Gastroesophageal sphincter (tissue), 3 donors: ENCODE results near the gene KIAA1586.

Experiments used
- EP300 ChIP-seq: sonication (generic); formaldehyde crosslinking; IDR thresholded peaks from one replicate; pipeline ENCODE4 v1.6.1; 2017; ENCODE audit warnings: antibody characterized with exemption, mild to moderate bottlenecking
- POLR2A ChIP-seq, 2 donors: fragments of 450-650 bp; IDR thresholded peaks; one replicate each; pipeline ENCODE4 v1.6.1; 2017; ENCODE audit warnings: antibody characterized with exemption in 2 of 2, mild to moderate bottlenecking in 2 of 2, moderate library complexity in 1 of 2
- POLR2AphosphoS5 ChIP-seq: sonication (generic); formaldehyde crosslinking; IDR thresholded peaks from one replicate; pipeline ENCODE4 v1.6.1; 2017; ENCODE audit warnings: antibody characterized with exemption
- TF ChIP-seq, protein P1 (sequence below), 4 experiments: fragments of 200-600 bp in 2 of 4; fragments of 450-650 bp in 2 of 4; sonication (generic) in 1 of 4; IDR thresholded peaks; one replicate each; pipeline ENCODE4 v1.5.1; 2017 to 2019; ENCODE audit warnings: antibody characterized with exemption in 4 of 4, mild to moderate bottlenecking in 2 of 4, moderate library complexity in 2 of 4

DNA sequence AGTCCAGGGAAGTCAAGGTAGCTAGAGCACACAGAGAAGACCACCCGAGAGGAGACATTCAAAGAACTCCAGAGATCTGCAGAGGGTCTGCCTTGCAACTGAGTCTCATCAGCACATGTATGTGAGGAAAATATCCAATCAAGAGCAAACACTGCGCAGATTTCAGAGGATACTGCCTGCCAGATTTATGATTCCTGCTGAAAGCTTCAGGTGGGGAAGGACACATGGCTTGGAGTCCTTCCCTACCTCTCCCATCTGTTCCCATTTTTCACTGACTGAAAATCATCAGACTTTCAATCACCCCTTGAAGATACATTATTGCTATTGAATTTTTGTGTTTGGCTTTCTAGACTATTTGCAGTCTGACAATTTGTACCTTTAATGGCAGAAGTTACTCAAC, 7.6 kb upstream of the KIAA1586 start:
- TF ChIP-seq POLR2A (IDR thresholded peaks at IDR 0.05): no peak
- TF ChIP-seq, protein P1, sequence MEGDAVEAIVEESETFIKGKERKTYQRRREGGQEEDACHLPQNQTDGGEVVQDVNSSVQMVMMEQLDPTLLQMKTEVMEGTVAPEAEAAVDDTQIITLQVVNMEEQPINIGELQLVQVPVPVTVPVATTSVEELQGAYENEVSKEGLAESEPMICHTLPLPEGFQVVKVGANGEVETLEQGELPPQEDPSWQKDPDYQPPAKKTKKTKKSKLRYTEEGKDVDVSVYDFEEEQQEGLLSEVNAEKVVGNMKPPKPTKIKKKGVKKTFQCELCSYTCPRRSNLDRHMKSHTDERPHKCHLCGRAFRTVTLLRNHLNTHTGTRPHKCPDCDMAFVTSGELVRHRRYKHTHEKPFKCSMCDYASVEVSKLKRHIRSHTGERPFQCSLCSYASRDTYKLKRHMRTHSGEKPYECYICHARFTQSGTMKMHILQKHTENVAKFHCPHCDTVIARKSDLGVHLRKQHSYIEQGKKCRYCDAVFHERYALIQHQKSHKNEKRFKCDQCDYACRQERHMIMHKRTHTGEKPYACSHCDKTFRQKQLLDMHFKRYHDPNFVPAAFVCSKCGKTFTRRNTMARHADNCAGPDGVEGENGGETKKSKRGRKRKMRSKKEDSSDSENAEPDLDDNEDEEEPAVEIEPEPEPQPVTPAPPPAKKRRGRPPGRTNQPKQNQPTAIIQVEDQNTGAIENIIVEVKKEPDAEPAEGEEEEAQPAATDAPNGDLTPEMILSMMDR (IDR thresholded peaks at IDR 0.05): no peak
- no peak for TF ChIP-seq POLR2AphosphoS5
- TF ChIP-seq EP300: no peak
